Testis (tissue), 3 donors: Measurements from ENCODE around the gene HLA-DOB. TPM values are rescaled to one million over a fixed set of nuclear protein-coding genes. Genes with fewer than 3 reads are reported as not detected.
A peak's percentile ranks its signal among the peaks of the same experiment; 100 is the strongest.

Experiments used
- DNase-seq: peaks from one replicate; pipeline ENCODE4 v3.0.0-alpha.2; 2019
- H3K27ac ChIP-seq, 2 donors: fragments of 200-600 bp; sonication (generic); one replicate each; pipeline ENCODE4 v1.5.1; 2019
- H3K27me3 ChIP-seq: fragments of 200-600 bp; sonication (generic); one replicate; pipeline ENCODE4 v1.5.1; 2019
- H3K36me3 ChIP-seq: fragments of 200-600 bp; sonication (generic); one replicate; pipeline ENCODE4 v1.5.1; 2017; ENCODE audit warnings: low read depth; ENCODE audit errors: missing control alignments
- H3K4me1 ChIP-seq: fragments of 200-600 bp; sonication (generic); one replicate; pipeline ENCODE4 v1.5.1; 2019
- H3K4me3 ChIP-seq, 2 donors: fragments of 200-600 bp; sonication (generic); one replicate each; pipeline ENCODE4 v1.5.1; 2017 to 2019
- H3K9me3 ChIP-seq: fragments of 200-600 bp; sonication (generic); one replicate; pipeline ENCODE4 v1.5.1; 2017
- POLR2A ChIP-seq: fragments of 450-650 bp; IDR thresholded peaks from one replicate; pipeline ENCODE4 v1.6.1; 2017; ENCODE audit warnings: antibody characterized with exemption, mild to moderate bottlenecking, moderate library complexity
- WGBS, 2 donors: methylation state at CpG; one replicate each; pipeline ENCODE4 v1.1.5; 2018; 5-methylcytosine and 5-hydroxymethylcytosine counted together
- intact Hi-C: fragments of 100-400 bp; cut with DNase I; formaldehyde crosslinking; loops from one replicate; pipeline ENCODE4 v1.15.1; 2023; ENCODE audit warnings: low total_unique reads
- polyA plus RNA-seq: library from polyadenylated mRNA; stranded (reverse); fragments of 350-450 nt; fragmentation: Illumina TruSeq; extraction: RNeasy Lipid Tissue Mini Kit (QIAGEN cat#74804); gene quantifications from one replicate; pipeline ENCODE4 v1.2.3, GENCODE V29; 2014; ENCODE audit warnings: low read depth, low replicate concordance; ENCODE audit not compliant: insufficient read depth
- total RNA-seq, 2 donors: library from RNA; depleted of rRNA; stranded (reverse); fragments of >200 nt; gene quantifications; one replicate each; pipeline ENCODE4 v1.2.3, GENCODE V29; 2016
- TF ChIP-seq, protein P1 (sequence below), 3 experiments: fragments of 450-650 bp in 2 of 3; fragments of 200-600 bp in 1 of 3; sonication (generic) in 1 of 3; IDR thresholded peaks; one replicate each; pipeline ENCODE4 v1.5.1; 2016 to 2019; ENCODE audit warnings: antibody characterized with exemption in 3 of 3, mild to moderate bottlenecking in 2 of 3, moderate library complexity in 1 of 3

HLA-DOB gene
- total and polyA plus RNA-seq, 3 donors from 2014 or later, result 0.31 to 2.3 (median 1.3) TPM

DNA sequence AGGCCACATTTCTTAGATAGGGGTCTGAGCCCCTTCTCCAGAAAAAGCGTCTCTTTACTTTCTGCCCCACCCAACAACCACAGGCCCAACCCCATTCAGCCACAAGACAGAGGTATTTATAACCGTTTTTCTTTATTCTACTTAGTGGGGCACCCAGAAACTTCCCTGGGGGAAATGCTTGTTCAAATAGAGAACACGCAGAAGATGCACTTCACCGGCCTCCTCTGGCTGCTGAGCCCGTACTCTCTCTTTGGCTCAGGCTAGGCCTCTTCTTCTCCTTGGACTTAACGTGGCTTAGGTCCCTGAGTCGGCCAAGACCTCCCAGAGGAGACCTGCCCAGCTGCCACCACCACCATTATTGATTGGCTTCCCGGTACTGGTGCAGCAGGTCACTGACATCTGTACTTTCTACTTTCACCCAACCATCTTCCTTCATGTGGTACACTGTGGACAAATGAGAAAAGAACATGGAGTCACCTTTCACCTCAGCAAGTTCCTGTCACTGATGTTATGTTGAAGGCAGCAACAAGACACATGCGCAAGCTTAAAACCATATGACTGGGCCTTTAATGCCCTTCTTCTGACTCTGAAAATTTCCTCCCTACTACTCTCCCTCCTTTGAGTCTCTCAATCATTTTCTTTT is 23.9 kb upstream of the HLA-DOB start:
- Histone ChIP-seq H3K27me3 (no peaks in the 10 kb centered on the region), H3K36me3 (no peaks in the 10 kb centered on the region), H3K9me3 (no peaks in the 10 kb centered on the region), H3K4me3 (no peak overlapping the region), H3K27ac (no peak overlapping the region), H3K4me1 (peaks cover 22% of the 10 kb centered on the region)
- DNase-seq, result no peak
- intact Hi-C loops, result no loop called here
- TF ChIP-seq, protein P1, sequence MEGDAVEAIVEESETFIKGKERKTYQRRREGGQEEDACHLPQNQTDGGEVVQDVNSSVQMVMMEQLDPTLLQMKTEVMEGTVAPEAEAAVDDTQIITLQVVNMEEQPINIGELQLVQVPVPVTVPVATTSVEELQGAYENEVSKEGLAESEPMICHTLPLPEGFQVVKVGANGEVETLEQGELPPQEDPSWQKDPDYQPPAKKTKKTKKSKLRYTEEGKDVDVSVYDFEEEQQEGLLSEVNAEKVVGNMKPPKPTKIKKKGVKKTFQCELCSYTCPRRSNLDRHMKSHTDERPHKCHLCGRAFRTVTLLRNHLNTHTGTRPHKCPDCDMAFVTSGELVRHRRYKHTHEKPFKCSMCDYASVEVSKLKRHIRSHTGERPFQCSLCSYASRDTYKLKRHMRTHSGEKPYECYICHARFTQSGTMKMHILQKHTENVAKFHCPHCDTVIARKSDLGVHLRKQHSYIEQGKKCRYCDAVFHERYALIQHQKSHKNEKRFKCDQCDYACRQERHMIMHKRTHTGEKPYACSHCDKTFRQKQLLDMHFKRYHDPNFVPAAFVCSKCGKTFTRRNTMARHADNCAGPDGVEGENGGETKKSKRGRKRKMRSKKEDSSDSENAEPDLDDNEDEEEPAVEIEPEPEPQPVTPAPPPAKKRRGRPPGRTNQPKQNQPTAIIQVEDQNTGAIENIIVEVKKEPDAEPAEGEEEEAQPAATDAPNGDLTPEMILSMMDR (IDR thresholded peaks at IDR 0.05), result no peak
- TF ChIP-seq POLR2A, result no peak
- 87 to 88% methylated on average over 9 of the region's 9 CpGs for WGBS, 2 donors

DNA sequence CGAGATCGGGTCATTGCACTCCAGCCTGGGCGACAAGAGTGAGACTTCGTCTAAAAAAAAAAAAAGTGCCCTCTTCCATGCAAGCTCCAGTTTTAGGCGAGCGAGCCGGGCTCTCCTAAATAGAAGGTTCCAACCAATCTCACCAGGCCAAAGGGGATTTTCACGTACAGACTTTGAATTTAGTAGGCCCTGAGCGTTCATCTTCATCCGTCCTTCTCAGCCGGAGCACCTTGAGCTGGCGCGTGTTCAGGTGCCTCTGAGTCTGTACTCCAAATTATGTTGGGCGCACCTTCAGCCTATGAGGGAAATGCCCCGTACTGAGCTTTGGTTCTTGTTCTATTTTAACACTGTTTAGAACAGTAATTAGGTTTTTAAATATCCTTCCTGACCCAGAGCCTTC is 22.6 kb upstream of the HLA-DOB start:
- 68 to 73% methylated on average over 14 to 15 of the region's 15 CpGs for WGBS, 2 donors
- no peak for TF ChIP-seq POLR2A
- TF ChIP-seq, protein P1 (IDR thresholded peaks at IDR 0.05), result no peak
- Histone ChIP-seq H3K27ac (peak overlapping the region; percentile 53 to 98), H3K9me3 (no peaks in the 10 kb centered on the region), H3K27me3 (no peaks in the 10 kb centered on the region), H3K4me1 (peaks cover 17% of the 10 kb centered on the region), H3K4me3 (peak overlapping the region in 1 of 2 donors; percentile 72), H3K36me3 (no peaks in the 10 kb centered on the region)
- no peak for DNase-seq
- intact Hi-C loops, result no loop called here

DNA sequence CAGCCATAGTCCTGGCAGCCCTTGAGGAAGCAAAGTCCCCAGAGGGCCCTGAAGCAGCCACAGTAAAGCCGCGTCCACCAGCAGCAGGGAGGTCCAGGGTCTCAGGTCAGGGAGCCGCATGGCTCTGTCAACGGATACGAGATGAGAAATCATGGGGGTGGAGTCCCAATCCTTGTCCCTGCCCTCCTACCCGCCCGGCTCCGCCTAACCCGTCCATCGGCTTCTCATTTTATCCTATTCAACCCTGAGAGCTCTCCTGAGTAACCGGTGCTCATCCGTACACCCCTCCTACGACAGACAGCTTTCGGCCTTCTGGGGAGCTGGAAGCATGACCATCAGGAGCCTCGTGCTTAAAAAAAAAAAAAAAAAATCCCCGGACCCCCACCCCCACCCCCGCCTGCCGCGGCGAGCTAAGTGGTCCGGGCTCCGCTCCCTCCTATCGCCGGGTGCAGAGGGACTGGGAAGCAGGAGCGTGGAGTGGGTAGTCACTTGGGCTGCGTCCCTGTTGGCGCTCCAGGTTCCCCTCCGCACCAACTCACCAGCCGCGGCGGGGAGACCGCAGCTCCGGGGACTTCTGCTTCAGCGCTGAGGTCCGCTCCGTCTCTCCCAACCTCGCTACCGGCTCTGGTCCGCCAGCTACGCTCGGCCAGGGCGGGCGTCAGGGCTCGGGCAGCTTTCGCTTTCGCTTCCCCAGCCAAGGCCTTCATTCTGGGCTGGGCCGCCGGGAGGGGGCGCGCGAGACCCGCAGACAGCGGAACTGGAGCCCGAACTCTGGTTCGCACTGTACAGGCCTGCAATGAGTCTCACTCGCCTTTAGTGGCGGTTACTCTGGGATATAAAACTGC is 21.5 kb upstream of the HLA-DOB start, which contains the start of gene TAP2:
TSS of gene TAP2 (minus strand) at position 626 of the 845 bp plus-strand sequence. CDS start at position 120, 506 bp downstream.
- DNase-seq, result peak; percentile 97
- intact Hi-C loops, result no loop called here
- WGBS, 2 donors, result 1% methylated on average over 12 to 57 of the region's 57 CpGs
- no peaks in the 10 kb centered on the region for H3K9me3 ChIP-seq
- H3K27ac ChIP-seq, result peak within 1 kb of the TSS; percentile 75 to 98
- H3K36me3 ChIP-seq, result no peaks in the 10 kb centered on the region
- H3K4me1 ChIP-seq, result peaks cover 15% of the 10 kb centered on the region
- H3K4me3 ChIP-seq, result peak within 1 kb of the TSS; percentile 72 to 85
- no peak for TF ChIP-seq POLR2A
- TF ChIP-seq, protein P1 (IDR thresholded peaks at IDR 0.05), result peak; percentile 91 to 98 (median 95)
- H3K27me3 ChIP-seq, result no peaks in the 10 kb centered on the region

DNA sequence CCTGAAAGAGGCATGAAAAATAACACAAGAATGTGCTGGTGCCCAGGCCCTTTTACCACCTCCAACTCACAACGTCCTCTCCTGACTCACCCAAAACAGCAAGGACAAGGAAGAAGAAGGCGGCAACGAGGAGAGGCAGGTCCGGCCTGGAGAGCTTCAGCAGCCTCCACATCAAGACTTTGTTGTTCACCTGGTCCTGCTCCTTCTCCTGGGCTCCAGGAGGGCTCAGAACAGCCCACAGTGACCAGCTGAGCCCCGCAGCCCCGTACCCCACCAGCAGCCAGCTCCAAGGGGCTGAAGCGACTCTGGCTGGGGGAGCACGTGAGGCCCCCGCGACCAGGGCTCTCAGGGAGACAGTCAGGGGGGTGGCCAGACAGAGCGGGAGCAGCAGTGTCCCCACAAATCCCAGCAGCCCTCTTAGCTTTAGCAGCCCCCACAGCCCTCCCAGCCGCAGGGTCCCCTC is 20.9 kb upstream of the HLA-DOB start:
- no peak for DNase-seq
- intact Hi-C loops, result no loop called here
- whole genome bisulfite sequencing, 2 donors, result 13 to 19% methylated on average over 4 to 12 of the region's 12 CpGs
- peaks cover 9% of the 10 kb centered on the region for H3K4me1 ChIP-seq
- no peak for TF ChIP-seq POLR2A
- TF ChIP-seq, protein P1 (IDR thresholded peaks at IDR 0.05), result no peak
- H3K27ac ChIP-seq, result peak overlapping the region; percentile 75 to 98
- peak overlapping the region; percentile 72 to 85 for H3K4me3 ChIP-seq
- no peaks in the 10 kb centered on the region for H3K9me3 ChIP-seq
- no peaks in the 10 kb centered on the region for H3K36me3 ChIP-seq
- H3K27me3 ChIP-seq, result no peaks in the 10 kb centered on the region
